Stromal cell of bone marrow (primary cell): Measurements from ENCODE around the gene RABGAP1.
"Not testable (repeated sequence)": the region's sequence is repeated elsewhere in the genome, so short reads cannot be mapped to it uniquely, and the experiment has no call there.

Experiments
- DNase-seq: peaks from one replicate; pipeline ENCODE4 v3.0.0-alpha.2; 2012; ENCODE audit warnings: low read depth

The RABGAP1 gene

GRCh38 chr9:122940749-122941581, at the start of gene RABGAP1:
Gene RABGAP1 (plus strand): TSS chr9:122941020. CDS start chr9:122957060, 16,040 bp downstream.
- peak; percentile 98 for DNase-seq

- DNase-seq, result no peak
Observed at GRCh38 chr9:122897969-122898368, 42.9 kb upstream of the RABGAP1 start.

- DNase-seq, result no peak
Observed at GRCh38 chr9:122900791-122901190, 40.0 kb upstream of the RABGAP1 start.

DNA sequence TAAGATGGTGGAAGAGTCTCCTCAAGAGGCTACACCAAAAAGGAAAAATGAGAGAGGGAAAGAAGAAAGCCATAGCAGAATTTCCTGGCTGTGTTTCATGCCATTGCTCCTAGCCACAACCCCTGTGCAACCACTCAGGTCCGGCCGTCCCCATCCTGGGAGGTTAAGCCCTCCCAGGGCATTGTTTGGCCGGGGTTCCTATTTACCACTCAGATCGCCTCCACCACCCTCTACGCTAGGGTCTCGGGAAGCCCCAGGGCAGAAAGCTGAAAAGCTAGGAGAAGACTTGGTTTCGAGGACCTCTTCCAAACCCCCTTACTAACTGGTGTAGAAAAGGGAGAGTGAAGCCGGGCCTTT, 36.4 kb upstream of the RABGAP1 start:
- DNase-seq, result no peak

- peak; percentile 100 for DNase-seq
Observed at GRCh38 chr9:122904823-122905710, 35.8 kb upstream of the RABGAP1 start, which contains the start of gene RC3H2. Gene RC3H2 (minus strand): TSS chr9:122905359. CDS start chr9:122897509, 7,850 bp downstream.

- not testable (repeated sequence) for DNase-seq
Observed at GRCh38 chr9:122906122-122906521, 34.7 kb upstream of the RABGAP1 start.

- DNase-seq, result no peak
Observed at GRCh38 chr9:122912671-122912963, 28.2 kb upstream of the RABGAP1 start.

- peak; percentile 78 for DNase-seq
Observed at GRCh38 chr9:122912964-122913673, 27.7 kb upstream of the RABGAP1 start, which contains the start of gene ZBTB6. Gene ZBTB6 (minus strand): TSS chr9:122913323. CDS start chr9:122912072, 1,251 bp downstream.

DNA sequence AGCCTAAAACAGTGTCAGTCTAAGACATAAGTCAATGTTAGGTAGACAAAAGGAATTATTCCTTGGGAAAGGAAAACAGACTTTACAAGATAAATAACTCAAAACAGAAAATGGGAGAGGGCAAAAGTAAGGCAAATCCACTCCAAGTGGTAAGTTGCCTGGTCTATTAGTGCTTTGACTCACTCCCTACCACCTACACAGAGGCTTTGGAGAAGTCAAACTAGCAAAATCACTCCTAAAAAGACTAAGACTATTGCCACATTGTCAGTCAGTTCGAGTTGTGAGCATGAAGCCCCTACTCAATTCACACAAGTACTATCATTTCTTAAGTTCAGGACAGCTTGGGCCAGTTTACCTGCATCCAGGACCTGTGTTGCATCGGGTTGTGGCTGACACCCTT, 22.5 kb upstream of the RABGAP1 start:
- no peak for DNase-seq

- no peak for DNase-seq
Observed at GRCh38 chr9:122922713-122923112, 18.1 kb upstream of the RABGAP1 start.

DNA sequence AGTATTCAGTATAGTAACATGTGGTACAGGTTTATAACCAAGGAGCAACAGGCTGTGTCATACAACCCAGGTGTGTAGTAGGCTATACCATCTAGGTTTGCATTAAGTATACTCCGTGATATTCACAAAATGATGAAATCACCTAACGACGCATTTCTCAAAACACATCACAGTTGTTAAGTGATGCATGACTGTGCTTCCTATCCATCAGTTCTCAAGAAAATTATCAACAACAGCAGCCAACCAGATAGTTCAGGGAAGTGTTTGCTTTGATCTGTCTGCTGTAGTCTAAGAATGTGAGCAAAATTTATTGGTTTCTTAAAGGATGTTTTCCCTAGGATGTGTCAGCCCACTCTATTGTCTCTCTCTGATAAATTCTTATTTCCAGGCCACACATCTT, 16.9 kb upstream of the RABGAP1 start:
- no peak for DNase-seq

DNA sequence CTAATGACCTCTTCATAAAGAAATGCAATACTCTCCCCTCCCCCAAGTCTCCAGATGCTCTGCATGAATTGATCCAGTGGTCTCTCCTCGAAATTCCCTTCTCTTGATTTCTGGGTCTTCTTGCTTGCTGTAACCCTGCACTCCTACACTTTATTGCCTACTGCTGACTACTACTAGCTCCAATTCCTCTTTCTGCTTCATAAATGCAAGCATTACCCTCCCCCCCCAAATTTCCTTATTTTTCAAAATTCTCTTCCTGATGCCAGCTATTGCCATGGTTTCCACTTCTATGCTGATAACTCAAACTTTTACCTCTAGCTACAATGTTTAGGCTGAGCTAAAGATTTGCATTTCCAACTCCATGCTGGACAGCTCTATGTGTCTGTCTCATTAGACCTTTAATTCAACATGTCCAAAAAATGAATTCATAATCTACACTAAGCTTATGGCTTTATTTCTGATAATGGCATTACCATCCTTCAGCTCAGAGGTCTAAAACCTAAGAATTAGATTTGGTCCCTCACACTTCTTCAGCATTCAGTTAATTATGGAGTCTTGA, 10.9 kb upstream of the RABGAP1 start:
- DNase-seq, result no peak

DNA sequence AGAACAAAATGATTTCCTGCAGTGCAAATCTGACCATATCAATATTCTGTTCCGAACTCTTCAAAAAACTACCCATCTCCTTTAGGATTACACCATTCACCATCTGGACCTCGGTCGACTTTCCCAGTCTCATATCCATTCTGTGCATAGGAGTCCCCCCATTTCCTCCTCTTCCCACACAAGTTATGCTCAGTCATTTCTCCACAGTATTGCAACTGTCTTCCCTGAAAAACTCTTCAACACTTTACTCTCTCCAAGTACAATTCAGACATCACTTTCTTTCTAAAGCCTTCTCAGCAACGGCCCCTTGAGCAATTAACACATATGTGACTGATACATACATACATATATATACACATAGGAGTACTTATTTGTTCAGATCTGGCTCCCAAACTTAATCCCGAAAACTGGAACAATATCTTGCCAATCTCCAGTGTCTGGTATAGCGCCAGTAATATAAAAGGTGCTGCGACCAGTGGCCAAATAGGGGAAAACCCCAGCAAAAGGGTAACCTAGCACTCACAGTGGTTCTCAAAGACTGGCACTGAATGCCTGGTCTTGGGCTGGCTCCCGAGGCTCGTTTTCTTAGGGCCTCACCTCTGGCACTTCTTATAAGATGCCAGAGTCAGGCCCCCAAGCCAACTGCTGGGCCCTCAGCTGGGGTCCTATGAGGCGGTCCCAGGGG, 10.1 kb upstream of the RABGAP1 start:
- no peak for DNase-seq

DNA sequence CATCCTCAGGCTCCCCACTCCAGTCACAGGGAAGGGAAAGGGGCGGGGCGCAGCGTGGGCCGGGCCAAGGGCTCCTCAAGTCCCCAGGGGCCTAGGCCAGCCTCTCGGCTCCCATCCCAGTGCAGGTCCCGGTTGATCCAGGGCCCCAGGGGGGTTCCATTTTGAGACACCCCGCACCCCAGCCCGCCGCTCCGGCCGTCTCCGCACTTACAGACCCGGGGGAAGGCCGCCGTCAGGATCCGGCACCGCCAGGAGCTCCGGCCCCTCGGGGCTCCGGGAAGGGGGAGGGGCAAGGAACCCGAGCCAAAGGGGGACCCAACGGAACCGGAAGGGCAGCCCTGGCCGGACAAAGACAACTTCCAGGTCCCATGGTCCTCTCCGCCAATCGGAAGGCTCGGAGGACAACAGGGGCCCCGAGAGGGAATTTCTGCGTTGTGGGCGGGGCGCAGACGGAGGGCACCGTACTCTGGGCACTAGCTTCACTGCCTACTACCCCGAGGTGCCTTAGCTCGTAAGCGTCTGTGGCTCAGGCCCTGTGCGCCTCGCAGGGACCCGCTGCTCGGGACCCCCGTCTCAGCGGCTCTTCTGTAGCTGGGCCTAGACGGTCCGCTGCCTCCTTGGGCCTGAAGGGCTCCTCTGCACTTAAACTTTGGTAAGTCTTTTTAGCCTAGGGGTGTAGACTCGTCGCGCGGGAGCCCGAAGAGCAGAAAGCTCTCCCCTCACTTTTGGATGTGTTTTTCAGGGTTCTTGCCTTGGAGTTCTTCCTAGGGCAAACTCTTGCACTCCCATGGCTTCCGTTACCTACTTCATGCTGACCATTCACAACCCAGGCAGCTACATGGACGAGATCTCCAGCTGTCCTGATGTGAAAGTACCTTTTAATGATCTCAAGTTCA, 9.3 kb upstream of the RABGAP1 start, which contains the start of gene ZBTB26:
TSS of gene ZBTB26 (minus strand) at position 287 of the 896 bp plus-strand sequence. CDS start 11,578 bp downstream, outside the sequence.
- peak; percentile 91 for DNase-seq

DNA sequence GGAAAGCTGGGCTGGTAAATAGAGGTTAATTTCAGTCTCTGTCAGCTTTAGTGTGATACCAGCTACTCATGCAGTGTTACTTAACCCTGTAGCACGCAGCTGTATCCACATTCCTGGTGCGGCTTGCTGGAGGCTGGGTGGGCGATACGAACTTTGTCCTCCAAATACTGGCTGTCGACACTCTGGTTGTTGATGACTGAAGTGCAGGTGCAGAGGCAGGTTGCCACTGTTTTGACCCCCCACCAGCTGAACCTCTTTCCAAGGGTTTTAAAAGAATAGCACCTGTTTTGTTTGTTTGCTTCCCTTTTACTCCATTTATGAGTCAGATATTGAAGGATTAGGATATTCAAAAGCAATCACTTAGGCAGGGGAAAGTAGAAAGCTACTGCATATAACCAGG, 4.4 kb upstream of the RABGAP1 start:
- DNase-seq, result no peak

GRCh38 chr9:122936883-122937282, 3.9 kb upstream of the RABGAP1 start:
- DNase-seq, result no peak

GRCh38 chr9:122939601-122940000, 1.2 kb upstream of the RABGAP1 start:
- no peak for DNase-seq

DNA sequence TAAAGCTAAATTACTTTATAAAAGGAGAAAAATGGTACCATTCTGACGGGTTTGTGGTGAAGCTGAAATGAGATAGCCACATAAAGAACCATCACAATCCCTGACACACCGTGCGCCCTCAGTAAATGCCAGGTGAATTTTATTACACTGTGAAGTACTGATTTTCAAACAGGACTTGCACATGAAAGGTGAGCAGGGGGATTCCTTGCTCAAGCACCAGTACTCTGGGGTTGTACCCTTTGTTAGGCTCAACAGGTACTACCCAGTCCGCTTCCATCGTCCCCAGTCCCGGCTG, 419 bp upstream of the RABGAP1 start:
- no peak for DNase-seq

- DNase-seq, result no peak
Observed at GRCh38 chr9:122941582-122942234, 888 bp downstream of the RABGAP1 start.
